Osteocyte (in vitro differentiated cells): ENCODE results near the gene CEACAM21. TPM values are rescaled to one million over a fixed set of nuclear protein-coding genes. Genes with fewer than 3 reads are reported as not detected.

Source experiments
- DNase-seq: peaks from one replicate; pipeline ENCODE4 v3.0.0; 2021; ENCODE audit warnings: mixed read lengths; ENCODE audit not compliant: unreplicated experiment; ENCODE audit errors: extremely low spot score
- H3K27ac Mint-ChIP-seq: one replicate; pipeline ENCODE4 v1.8.0; 2021; ENCODE audit warnings: mild to moderate bottlenecking, mixed read lengths; ENCODE audit not compliant: unreplicated experiment
- H3K27me3 Mint-ChIP-seq: one replicate; pipeline ENCODE4 v1.8.0; 2021; ENCODE audit warnings: mixed read lengths; ENCODE audit not compliant: unreplicated experiment
- H3K36me3 Mint-ChIP-seq: one replicate; pipeline ENCODE4 v1.8.0; 2021; ENCODE audit warnings: mixed read lengths; ENCODE audit not compliant: unreplicated experiment
- H3K4me1 Mint-ChIP-seq: one replicate; pipeline ENCODE4 v1.8.0; 2021; ENCODE audit warnings: mixed read lengths; ENCODE audit not compliant: unreplicated experiment
- H3K4me3 Mint-ChIP-seq: one replicate; pipeline ENCODE4 v1.8.0; 2021; ENCODE audit warnings: mild to moderate bottlenecking, moderate library complexity, mixed read lengths; ENCODE audit not compliant: unreplicated experiment
- H3K9me3 Mint-ChIP-seq: one replicate; pipeline ENCODE4 v1.8.0; 2021; ENCODE audit warnings: mixed read lengths; ENCODE audit not compliant: unreplicated experiment
- total RNA-seq: library from RNA; stranded (reverse); gene quantifications from 2 replicates; pipeline ENCODE4 v1.2.1, GENCODE V29; 2021
- TF ChIP-seq, protein P1 (sequence below): fragments of 200-600 bp; sonication (generic); IDR thresholded peaks from 2 replicates; pipeline ENCODE4 v1.5.0; 2021; ENCODE audit warnings: antibody characterized with exemption, mild to moderate bottlenecking, moderate library complexity

CEACAM21 gene
- total RNA-seq, 1 donor from 2014 or later: not detected

DNA sequence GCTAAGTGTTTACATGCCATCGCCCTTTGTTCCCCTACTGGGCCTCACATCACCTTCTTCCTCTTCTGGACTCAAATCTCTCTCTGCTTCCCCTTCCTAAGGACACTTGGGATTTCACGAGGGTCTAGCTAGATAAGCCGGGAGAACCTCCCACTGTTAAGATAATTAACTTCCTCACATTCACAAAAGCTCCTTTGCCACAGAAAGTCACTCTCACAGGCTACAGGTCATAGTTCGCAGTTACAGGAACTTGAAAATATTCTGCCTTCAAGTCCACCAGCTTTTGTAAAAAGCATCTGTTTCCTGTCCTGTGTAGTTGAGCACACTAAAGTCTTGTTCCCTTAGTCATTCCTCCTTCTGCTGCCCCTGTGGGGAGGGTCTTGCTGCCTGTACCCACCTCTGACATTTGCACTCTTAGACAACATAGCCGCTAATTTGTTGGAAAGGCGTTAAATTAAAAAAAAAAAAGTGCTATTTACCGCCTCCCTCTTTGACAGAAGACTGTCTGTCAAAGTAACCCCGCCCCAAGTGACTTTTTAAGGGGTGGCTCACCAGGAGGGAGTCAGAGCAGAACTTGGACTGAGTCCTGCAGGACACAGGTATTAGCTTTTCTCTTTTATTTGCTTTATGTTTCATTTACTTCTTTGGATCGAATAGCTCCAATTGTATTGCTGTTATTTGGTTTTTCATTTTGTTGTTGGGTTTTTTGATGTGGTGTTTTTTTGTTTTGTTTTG, 26.8 kb upstream of the CEACAM21 start:
- no peak for DNase-seq
- H3K4me1 Mint-ChIP-seq: no peaks in the 10 kb centered on the region
- peaks cover 39% of the 10 kb centered on the region for H3K27me3 Mint-ChIP-seq
- no peaks in the 10 kb centered on the region for H3K9me3 Mint-ChIP-seq
- TF ChIP-seq, protein P1, sequence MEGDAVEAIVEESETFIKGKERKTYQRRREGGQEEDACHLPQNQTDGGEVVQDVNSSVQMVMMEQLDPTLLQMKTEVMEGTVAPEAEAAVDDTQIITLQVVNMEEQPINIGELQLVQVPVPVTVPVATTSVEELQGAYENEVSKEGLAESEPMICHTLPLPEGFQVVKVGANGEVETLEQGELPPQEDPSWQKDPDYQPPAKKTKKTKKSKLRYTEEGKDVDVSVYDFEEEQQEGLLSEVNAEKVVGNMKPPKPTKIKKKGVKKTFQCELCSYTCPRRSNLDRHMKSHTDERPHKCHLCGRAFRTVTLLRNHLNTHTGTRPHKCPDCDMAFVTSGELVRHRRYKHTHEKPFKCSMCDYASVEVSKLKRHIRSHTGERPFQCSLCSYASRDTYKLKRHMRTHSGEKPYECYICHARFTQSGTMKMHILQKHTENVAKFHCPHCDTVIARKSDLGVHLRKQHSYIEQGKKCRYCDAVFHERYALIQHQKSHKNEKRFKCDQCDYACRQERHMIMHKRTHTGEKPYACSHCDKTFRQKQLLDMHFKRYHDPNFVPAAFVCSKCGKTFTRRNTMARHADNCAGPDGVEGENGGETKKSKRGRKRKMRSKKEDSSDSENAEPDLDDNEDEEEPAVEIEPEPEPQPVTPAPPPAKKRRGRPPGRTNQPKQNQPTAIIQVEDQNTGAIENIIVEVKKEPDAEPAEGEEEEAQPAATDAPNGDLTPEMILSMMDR: no peak
- no peak overlapping the region for H3K27ac Mint-ChIP-seq
- no peaks in the 10 kb centered on the region for H3K36me3 Mint-ChIP-seq
- H3K4me3 Mint-ChIP-seq: no peak overlapping the region

DNA sequence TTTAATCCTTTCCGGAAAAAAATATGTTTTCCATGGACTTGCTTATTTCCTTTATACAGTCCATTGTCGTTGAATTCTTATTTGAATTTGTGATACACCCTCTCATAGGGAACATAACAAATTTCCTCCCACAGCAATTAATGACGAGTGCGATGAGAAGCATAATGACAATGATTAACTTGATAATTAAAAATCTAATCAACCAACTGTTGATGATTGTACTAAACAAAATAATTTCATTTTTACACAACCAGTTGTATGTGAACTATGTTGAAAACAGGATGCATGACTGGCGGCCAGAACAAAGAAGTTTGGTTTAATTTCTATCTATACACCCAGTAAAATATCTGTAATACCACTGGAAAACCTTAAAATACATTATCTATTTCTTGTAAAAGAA, 26.1 kb upstream of the CEACAM21 start:
- no peak for DNase-seq
- Mint-ChIP-seq H3K27ac (no peak overlapping the region), H3K27me3 (peaks cover 45% of the 10 kb centered on the region), H3K4me1 (no peaks in the 10 kb centered on the region), H3K4me3 (no peak overlapping the region), H3K36me3 (no peaks in the 10 kb centered on the region), H3K9me3 (no peaks in the 10 kb centered on the region)
- TF ChIP-seq, protein P1: no peak

GRCh38 chr19:41551212-41551610, 24.8 kb upstream of the CEACAM21 start:
- Mint-ChIP-seq H3K36me3 (no peaks in the 10 kb centered on the region), H3K27ac (no peak overlapping the region), H3K4me3 (no peak overlapping the region), H3K9me3 (no peaks in the 10 kb centered on the region), H3K27me3 (peaks cover 52% of the 10 kb centered on the region), H3K4me1 (no peaks in the 10 kb centered on the region)
- DNase-seq: no peak
- TF ChIP-seq, protein P1: no peak

GRCh38 chr19:41551711-41552110, 24.3 kb upstream of the CEACAM21 start:
- Mint-ChIP-seq H3K4me3 (no peak overlapping the region), H3K9me3 (no peaks in the 10 kb centered on the region), H3K27me3 (peaks cover 49% of the 10 kb centered on the region), H3K27ac (no peak overlapping the region), H3K4me1 (no peaks in the 10 kb centered on the region), H3K36me3 (no peaks in the 10 kb centered on the region)
- TF ChIP-seq, protein P1: no peak
- no peak for DNase-seq

DNA sequence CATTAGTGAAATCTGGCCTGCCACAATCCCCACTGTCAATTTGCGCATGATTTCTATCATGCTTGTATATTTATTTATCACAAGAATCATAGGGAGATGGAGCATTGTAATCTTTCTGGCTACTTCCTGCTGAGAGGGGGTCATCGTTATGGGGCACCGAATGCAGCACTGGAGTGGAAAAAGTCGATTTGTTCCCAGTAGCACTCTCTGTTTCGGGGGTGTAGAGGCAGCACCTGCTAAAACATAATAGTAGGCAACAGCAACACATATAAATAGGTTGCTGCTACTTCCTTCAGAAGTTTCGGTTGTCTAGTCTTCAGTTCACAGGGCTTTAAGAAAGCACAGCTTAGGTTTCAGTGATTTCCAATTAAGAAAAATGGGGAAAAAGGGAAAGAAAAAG, 23.4 kb upstream of the CEACAM21 start:
- TF ChIP-seq, protein P1: no peak
- H3K4me3 Mint-ChIP-seq: no peak overlapping the region
- H3K27ac Mint-ChIP-seq: no peak overlapping the region
- peaks cover 53% of the 10 kb centered on the region for H3K27me3 Mint-ChIP-seq
- no peaks in the 10 kb centered on the region for H3K36me3 Mint-ChIP-seq
- no peaks in the 10 kb centered on the region for H3K4me1 Mint-ChIP-seq
- no peak for DNase-seq
- no peaks in the 10 kb centered on the region for H3K9me3 Mint-ChIP-seq
